NCI-H2227 treated with DMSO at 0.1 percent for 48 hours (cell line): ENCODE data around the gene BLVRA.

Source experiments
- DNase-seq: peaks from one replicate; lab custom pipeline; 2025; lab: John Stamatoyannopoulos, UW

Gene BLVRA

DNA sequence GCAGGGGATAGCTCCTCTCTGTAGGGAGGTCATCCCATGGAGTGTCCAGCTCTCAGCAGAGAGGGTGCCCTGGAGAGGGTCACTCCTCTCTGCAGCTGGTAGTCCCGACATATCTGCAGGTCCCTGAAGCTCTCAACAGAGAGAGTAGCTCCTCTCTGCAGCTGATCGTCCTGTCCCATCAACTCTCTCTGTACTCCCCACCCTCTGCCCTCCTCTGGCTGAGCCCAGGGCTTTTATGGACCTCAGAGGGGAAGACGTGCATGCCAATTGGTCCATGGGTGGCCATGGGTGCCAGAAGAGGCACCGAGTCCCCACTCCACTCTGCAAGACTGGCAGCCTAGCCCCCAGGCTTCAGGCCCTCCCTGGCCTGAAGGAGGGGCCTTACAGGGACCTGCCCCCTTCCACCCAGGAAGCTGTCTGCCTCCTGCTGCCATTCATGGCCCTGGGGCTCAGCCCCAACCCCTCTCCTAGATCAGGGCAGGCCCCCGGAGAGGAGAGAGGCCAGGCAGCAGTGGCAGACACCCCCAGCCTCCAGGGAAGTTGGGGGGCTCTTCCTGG is 9.0 kb upstream of the BLVRA start:
- no peak for DNase-seq

DNA sequence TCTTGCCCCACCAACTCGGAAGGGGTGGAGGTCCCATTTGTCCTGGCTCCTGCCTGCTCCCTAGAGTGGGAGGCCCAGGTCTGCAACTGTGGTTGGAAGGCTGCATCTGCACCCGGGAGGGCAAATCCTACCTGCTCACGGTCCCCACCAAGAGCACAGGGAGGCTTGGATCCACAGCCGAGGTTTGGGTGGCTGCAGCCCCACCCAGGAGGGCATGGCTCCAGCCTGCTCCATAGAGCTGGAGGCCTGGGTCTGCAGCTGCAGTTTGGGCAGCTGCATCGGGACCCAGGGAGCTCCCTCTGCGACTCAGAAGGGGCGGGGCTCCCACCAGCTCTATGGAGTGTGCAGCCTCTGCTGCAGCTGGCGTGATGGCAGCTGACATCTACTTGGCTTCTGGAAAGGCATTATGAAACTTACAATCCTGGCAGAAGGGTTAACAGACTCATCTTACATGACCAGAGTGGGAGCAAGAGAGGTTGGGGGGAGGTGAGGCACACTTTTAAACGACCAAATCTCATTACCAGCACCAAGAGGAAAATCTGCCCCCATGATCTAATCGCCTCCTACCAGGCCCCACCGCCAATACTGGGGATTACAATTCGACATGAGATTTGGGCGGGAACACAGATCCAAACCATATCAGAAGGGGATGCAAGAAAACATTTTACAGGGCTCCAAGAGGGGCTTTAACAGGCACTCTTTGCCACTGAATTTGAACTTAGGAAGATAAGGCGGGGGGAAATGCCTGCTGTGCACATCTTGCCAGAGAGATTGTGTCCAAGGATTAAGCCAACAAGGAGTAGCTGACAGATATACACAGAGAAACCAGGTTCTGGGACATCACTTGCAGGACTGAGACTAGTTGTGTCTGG is 8.2 kb upstream of the BLVRA start:
- DNase-seq: no peak

GRCh38 chr7:43752411-43752810 is 6.1 kb upstream of the BLVRA start:
- DNase-seq: no peak

- DNase-seq: no peak
Measured at GRCh38 chr7:43753271-43753810, 5.1 kb upstream of the BLVRA start.

GRCh38 chr7:43753843-43754242 is 4.6 kb upstream of the BLVRA start:
- no peak for DNase-seq

DNA sequence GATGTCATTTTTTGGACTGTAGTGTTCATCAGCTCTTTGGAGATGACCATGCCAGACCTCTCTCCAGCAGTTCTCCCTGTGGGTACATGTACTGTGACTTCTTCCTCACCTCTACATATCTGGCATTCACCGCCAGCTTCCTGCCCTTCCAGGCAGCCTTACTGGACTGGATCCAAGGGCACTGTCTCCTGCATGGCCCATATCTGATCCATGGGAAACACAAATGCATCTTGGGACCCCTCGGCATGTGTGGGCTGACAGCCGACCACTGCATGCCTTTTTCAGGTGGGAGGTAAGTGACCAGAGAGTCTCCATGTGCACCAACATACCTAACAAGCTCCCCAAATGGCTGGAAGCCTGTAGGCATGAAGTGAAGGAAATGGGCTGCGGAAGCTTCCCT is 3.9 kb upstream of the BLVRA start:
- no peak for DNase-seq

DNA sequence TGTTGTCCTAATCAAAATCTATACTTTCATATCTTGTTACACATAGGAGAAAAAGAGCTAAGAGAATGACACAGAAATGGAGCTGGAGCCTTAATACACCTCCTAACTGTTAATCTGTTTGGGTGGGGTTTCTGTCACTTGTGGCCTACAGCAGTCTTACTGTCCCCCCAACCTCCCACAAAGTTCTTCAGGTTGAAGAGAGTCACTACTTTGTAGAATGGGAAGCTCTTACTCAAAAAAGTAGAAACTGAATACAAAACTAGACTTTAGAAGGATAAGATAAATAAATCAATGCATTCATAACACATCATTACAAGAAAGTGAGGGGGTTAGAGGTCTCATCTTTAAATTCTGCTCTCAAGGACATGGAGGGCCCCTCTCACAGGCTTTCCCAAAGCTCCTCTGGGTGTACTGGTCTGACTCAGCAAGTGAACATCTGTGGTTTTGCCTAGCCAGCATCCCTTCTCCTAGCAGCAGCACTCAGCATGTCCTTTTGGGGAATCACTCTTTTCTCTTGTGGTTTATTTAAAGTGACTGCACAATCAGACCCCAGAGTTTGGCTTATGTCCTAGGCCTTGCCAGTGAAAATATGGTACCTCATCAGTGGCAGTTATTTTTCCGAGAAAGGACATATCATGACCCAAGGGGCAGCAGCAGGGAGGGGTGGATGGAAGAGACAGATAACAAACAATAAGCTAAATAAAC is 2.0 kb upstream of the BLVRA start:
- no peak for DNase-seq

DNA sequence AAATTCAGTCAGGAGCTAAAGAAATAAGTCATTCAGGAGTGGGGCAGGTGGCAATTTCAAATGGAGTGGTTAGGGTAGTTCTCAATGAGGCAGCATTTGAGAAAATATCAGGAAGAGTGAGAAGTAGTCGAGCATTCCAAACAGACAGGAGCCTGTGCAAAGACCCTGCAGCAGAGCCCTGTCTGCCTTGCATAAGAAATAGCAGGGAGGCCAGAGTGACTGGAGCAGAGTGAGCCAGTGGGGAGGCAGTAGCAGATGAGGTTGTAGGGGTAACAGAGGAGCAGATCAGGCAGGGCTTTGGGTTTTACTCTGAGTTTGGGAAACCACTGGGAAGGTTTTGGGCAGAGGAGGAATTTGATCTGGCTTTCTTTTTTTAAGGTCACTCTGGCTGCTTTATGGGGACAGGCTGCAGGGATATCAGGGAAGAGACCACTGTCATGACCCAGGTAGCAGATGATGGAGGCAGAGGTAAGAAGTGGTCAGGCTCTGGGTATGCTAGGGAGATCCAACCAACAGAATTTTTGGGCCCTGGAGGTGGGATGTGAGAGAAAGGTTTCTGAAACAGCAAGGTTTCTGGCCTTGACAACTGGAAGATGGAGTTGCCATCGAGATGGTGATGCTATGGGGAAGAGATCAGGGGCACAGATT is 1.3 kb upstream of the BLVRA start:
- DNase-seq: no peak

- no peak for DNase-seq
Measured at GRCh38 chr7:43758822-43759683, 573 bp downstream of the BLVRA start.

DNA sequence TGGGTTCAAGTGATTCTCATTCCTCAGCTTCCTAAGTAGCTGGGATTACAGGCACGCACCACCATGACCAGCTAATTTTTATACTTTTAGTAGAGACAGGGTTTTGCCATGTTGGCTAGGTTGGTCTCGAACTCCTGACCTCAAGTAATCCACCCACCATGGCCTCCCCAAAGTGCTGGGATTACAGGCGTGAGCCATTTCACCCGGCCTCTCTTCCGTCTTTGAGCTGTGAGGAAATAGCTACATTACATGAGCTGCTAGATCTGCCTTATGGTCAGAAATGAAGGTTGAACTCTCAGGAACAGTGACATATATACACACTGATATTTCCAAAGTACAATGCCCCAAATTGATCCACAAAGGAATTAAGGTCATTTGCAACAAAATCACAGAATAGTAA is 2.4 kb downstream of the BLVRA start:
- DNase-seq: no peak

GRCh38 chr7:43761382-43761781 is 2.9 kb downstream of the BLVRA start:
- no peak for DNase-seq

DNA sequence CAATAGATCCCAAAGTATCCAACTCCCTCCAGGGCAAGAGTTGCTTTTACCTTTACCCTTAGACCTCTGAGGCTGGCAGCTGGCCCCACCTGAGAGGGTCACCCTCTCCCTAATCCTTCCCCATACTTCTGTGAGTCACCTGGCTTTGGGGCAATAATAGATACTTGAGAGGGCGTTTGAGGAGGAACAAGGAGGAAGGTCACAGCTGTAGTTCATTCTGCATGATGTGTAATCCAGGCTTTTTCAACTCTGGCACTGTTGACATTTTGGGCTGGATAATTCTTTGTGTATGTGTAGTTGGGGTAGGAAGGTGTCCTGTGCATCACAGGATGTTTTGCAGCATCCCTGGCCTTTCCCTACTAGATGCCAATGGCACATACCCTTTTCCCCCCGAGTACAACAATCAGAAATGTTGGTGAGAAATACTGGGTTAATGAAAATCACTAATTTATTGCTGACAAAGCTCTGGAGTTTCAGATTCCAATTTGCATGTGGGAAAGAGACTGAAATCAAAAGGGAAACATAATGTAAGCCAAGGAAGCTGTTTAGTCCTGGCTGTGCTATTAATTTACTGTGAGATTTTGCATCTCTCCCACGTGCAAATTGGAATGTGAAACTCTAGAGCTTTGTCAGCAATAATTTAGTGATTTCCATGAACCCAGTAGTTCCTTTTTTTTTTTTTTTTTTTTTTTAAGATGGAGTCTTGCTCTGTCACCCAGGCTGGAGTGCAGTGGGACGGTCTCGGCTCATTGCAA is 3.6 kb downstream of the BLVRA start:
- DNase-seq: no peak

- no peak for DNase-seq
Measured at GRCh38 chr7:43763183-43763582, 4.7 kb downstream of the BLVRA start.

GRCh38 chr7:43764039-43764761 is 5.7 kb downstream of the BLVRA start:
- DNase-seq: no peak

DNA sequence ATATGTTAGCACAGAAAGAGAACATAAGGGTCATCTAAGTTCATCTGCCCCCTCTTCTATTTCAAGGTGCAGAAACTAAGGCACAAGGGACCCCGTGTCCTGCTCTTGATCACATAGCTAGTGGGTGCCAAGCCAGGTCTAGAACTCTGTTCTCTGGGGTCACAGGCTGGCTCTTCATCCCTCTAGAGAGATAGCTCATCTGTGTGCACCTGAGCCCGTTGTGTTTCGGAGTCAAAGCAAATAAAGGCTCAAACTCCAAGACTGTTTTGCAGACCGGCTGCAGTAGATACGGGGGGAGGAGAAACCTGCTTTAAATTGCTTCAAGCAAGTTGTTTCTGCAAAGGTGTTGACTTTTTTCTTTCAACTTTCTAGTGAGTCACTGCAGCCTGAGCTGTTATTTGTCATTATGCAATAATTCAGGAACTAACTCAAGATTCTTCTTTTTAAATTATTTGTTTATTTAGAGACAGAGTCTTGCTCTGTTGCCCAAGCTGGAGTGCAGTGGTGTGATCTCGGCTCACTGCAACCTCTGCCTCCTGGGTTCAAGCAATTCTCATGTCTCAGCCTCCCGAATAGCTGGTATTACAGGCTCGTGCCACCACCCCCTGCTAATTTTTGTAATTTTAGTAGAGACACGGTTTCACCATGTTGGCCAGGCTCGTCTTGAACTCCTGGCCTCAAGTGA is 6.5 kb downstream of the BLVRA start:
- no peak for DNase-seq

DNA sequence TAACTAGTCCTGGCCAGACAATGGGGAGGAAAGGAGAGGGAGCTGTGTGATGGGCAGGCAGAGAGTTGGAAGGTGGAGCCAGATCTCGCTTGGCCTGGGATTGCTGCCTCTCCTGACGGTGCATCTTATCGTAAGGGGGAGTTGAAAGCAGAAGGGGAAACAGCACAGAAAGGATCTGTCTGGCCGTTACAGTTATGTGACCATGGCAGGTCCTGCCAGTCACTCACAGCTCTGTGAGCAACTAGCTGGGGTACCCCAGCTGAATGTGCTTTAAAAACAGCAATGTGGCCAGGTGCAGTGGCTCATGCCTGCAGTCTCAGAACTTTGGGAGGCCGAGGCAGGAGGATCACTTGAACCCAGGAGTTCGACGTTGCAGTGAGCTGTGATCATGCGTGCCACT is 8.1 kb downstream of the BLVRA start:
- DNase-seq: no peak

GRCh38 chr7:43767311-43767710 is 8.8 kb downstream of the BLVRA start:
- no peak for DNase-seq

GRCh38 chr7:43768201-43768886 is 9.9 kb downstream of the BLVRA start:
- no peak for DNase-seq

DNA sequence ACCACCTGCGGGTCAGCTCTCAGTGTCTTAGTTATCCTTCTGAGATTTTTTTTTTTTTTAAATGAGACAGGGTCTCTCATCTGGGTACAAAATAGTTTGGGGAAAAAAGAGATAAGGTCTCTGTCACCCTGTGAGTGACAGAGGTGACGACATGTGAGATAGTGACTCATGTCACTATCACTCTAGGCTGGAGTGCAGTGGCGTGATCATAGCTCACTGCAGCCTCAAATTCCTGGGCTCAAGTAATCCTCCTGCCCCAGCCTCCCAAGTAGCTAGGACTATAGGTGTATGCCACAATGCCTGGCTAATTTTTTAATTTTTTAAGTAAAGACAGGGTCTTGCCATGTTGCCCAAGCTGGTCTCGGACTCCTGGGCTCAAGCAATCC is 10.4 kb downstream of the BLVRA start:
- no peak for DNase-seq
